Activated CD8-positive, alpha-beta memory T cell treated with anti-CD3 and anti-CD28 coated beads for 1 hour (primary cell): ENCODE measurements around the gene MAP1LC3B.
A peak's percentile ranks its signal among the peaks of the same experiment; 100 is the strongest.

Experiments
- DNase-seq, 2 donors: peaks; one replicate each; pipeline ENCODE4 v3.0.0-alpha.2; 2020; ENCODE audit warnings: low read depth in 1 of 2; ENCODE audit errors: extremely low read depth in 1 of 2

MAP1LC3B gene

GRCh38 chr16:87391950-87392820 lies at the start of gene MAP1LC3B:
Gene MAP1LC3B, plus strand, starts transcription at chr16:87392336. Its CDS starts 92 bp downstream, at chr16:87392428.
- peak; percentile 87 to 99 for DNase-seq

DNA sequence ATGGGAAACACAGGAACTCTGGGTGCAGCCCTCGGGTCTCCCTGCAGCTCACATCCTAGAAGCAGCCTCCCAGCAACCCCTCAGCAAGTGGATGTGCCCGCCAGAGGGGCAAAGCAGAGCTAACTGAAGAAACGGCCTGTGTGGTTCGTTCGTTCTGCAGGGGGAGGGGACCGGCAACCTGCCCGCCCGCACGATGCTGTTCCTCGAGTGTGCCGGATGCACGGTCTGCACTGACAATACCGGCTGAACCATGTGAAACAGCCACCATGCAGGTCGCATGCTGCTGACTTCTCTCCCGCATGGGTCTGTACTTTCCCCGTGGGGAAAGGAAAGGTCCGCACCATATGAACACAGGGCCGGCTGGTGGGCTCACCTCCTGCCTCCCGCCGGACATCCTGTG lies 49.6 kb upstream of the MAP1LC3B start:
- no peak for DNase-seq

- no peak for DNase-seq
Observed at GRCh38 chr16:87342978-87343752, 49.0 kb upstream of the MAP1LC3B start.

- no peak for DNase-seq
Observed at GRCh38 chr16:87343753-87344050, 48.4 kb upstream of the MAP1LC3B start.

- no peak for DNase-seq
Observed at GRCh38 chr16:87344165-87344930, 47.8 kb upstream of the MAP1LC3B start.

DNA sequence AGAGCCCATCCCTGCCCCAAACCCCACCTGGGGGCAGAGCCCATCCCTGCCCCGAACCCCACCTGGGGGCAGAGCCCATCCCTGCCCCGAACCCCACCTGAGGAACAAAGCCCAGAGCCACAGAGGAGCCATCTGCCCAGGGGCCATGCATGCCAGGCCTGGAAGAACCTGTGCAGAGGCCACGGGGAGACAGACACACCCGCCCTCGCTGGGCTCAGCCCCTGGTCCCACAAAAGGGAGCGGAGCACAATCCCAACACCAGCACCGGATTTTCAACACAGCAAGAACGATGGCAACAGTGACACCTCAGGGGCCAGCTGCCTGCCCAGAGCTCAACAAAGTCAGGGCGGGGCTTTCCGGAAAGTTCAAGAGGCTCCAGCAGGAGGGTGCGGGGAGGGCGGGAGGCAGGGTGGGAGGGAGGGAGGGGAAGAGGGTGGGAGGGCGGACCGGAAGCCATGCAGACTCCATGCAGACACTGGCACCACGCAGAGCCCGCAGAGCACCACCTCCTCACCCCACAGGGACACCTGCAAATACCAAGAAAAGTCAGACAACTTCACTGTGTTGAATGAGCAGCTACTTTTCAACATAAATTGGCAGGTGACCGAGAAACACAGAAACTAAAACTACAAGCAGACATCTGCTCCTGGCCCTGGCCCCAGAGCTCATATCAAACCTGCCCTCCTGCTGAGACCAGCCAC lies 47.1 kb upstream of the MAP1LC3B start:
- DNase-seq, result peak; percentile 18 to 24

DNA sequence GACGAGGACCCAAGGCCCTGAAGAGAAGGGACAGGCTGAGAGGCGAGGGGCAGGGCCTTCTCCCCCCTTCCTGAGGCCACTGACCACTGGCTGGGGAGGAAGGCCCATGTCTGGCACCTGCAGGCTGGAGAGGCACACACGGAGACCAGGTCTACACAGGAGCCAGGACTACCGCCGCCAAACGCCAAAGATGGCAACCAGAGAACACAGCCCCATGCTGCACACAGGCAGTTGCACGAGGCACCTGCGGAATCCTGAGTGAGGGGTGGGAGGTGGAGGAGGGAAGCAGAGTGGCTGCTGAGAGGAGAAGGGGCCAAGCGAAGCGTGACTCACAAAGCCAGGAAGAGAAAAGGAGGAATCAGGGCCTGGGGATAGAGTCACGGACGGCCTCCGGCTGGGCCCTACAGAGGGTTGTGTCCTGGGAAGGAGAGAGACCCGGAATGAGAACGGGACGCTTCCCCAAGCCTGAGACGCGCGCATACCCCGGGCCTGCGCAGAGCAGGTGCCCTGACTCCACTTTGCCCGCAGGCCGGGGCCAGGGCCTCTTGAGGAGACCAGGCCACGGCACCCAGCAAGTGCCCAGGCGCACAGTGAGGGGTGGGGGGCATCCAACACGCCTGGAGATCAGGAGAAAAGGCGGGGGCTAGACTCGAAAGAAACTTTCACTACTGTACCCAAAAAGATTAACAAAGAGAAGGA lies 46.3 kb upstream of the MAP1LC3B start:
- no peak for DNase-seq

DNA sequence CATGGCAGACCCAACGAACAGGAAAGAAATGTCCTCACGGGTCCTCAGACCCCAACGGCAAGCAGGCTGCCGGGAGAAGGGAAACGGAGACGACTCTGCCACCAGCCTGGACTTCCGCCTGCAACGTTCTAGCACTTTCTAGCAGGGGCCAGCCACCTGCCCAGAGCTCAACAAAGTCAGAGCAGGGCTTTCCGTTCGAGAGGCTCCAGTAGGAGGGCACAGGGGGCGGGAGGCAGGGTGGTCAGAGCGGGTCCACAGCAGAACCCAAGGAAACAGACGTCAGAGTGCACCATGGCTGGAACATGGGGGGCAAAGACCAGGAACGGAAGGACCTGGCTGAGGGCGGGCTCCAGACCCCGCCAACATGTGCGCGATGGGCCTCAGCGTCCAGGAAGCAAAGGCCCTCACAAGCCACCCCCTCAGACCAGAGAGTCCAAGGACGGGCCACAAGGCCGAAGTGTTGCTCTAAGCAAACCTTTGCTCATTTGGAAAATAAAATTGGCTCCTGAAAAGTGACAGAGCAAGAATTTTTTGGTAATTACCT lies 45.5 kb upstream of the MAP1LC3B start:
- no peak for DNase-seq

- no peak for DNase-seq
Observed at GRCh38 chr16:87347932-87348615, 44.1 kb upstream of the MAP1LC3B start.

DNA sequence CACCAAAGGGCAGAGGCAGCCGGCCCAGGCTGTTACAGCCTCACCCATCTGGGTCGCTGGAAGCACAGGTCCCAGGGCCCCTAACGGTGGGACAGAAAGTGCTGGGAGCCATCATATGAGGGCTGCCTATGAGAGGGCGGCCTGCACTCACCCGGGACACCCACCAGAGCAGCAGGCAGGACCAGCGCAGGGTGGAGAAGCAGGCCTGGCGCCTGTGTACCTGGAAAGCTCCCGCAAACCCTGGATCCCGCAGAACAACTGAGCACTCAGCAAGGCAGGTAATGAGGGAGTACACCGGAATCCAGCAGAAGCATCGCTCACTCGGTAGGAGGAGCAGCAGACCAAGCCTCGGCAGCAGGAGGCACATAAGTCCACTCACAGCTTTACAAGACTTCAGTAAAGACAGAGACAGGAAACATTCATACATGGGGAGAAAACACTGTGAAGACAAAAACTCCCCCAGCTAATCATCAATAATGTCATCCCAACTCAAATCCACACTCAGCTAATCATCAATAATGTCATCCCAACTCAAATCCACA lies 43.4 kb upstream of the MAP1LC3B start:
- no peak for DNase-seq

GRCh38 chr16:87350031-87350430 lies 42.1 kb upstream of the MAP1LC3B start:
- DNase-seq, result no peak

GRCh38 chr16:87350681-87351319 lies 41.3 kb upstream of the MAP1LC3B start:
- no peak for DNase-seq

DNA sequence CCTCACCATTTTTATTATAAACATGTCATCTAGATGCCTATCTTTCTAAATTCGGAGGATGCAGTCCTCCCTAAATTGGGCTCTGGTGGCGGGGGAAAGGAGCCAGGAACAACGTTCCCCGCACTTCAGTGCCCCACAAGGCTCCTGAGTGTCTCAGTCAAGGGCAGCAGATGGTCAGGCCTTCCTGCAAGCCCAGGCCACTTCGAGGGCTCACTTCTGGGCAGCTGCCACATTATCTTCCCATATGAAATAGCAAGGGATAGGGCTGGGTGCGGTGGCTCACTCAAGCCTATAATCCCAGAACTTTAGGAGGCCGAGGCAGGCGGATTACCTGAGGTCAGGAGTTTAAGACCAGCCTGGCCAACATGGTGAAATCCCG lies 40.8 kb upstream of the MAP1LC3B start:
- DNase-seq, result no peak

GRCh38 chr16:87352818-87353217 lies 39.3 kb upstream of the MAP1LC3B start:
- DNase-seq, result no peak

DNA sequence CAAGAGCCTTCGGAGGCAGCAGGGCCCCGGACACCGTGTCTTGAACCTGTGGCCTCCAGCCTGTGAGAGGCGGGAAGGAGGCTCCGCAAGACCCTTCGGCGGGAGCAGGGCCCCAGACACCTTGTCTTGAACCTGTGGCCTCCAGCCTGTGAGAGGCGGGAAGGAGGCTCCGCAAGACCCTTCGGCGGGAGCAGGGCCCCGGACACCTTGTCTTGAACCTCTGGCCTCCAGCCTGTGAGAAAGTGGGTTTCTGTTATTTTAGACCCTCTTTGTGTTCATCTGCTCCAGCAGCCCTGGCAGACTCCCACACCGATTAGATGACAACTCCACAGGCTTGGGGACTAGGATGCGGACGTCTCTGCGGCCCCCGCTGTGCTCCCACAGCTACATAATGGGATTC lies 38.5 kb upstream of the MAP1LC3B start:
- DNase-seq, result no peak

- no peak for DNase-seq
Observed at GRCh38 chr16:87356491-87356853, 35.7 kb upstream of the MAP1LC3B start.

DNA sequence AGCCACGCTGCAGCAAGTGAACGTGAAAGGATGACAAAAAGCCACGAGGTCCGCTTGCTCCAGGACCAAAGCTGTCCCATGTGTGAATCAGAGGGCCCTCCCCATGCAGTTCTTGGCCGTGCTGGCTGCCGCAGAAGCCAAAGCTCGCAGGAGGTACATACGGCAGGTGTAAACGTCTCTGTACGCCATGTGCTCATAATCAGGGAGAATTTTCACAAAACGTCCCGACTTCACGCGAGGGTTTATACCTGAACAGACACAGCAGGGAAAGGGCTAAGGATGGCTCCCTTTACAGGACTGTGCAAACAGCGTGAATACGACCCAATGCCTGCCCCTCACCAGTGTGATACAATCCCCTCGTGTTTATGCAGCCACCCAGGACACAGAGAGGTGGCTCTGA lies 33.9 kb upstream of the MAP1LC3B start:
- no peak for DNase-seq

GRCh38 chr16:87358696-87359095 lies 33.4 kb upstream of the MAP1LC3B start:
- no peak for DNase-seq

DNA sequence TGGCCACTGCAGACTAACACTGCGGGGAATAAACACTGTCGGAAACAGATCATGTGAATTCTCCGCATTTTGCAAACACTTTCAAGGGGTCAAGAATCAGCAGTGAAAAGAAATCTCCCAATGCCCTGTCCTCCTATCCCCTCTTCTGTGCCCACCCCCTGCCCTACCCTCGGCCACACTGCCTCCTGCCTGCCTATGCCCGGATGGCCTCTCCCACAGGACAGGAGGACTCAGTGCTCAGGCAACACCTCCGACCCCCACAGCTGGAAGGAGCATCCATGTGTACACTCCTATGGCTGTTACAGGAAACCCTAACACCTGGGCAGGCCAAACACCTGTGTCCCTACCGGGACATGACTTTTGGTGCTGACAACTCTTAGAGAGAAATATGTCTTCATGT lies 33.0 kb upstream of the MAP1LC3B start:
- no peak for DNase-seq
